Measurements from ENCODE around the gene EXT2. TPM values are rescaled to one million over a fixed set of nuclear protein-coding genes. Genes with fewer than 3 reads are reported as not detected.

EXT2 gene
- total and polyA plus RNA-seq, 2 experiments from 2014 or later, result 15.9 to 48.6 TPM

DNA sequence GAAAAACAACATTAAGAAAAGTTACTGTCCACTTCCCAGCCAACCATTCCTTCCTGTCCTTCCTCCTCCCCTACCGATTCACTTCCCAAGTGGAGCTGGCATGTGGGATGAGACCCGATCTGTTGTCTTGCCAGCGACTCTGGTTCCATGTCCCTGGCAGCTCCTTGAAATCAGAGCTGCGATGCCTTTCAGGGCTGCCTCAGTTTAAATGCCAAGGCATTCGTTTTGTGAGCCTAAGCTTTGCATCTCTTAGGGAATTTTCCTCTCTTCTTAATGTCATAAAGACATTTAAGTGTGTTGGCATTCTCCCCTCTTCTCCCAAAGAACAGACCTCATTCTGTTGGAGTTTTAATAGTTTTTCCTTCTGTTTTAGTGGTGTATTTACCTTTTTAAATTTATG lies 98.4 kb downstream of the EXT2 start:
- H3K27ac Mint-ChIP-seq, result no peak overlapping the region
- peaks cover 7% of the 10 kb centered on the region for H3K27me3 Mint-ChIP-seq (ENCODE audit: insufficient read depth, low read depth, poor library complexity)
- Histone ChIP-seq H3K27ac (ENCODE audit: low read depth) (no peak overlapping the region), H4K20me1 (replicated peaks; ENCODE audit: insufficient read depth) (no peaks in the 10 kb centered on the region), H3K4me2 (no peak overlapping the region), H3K4me1 (ENCODE audit: insufficient read depth) (peaks cover 30% of the 10 kb centered on the region), H3K27me3 (ENCODE audit: insufficient read depth) (no peaks in the 10 kb centered on the region), H3K36me3 (ENCODE audit: insufficient read depth) (peaks cover 4% of the 10 kb centered on the region; the same call in 1 of the 2 replicates), H3K4me3 (no peak overlapping the region), H3K9me2 (ENCODE audit: insufficient read depth) (no peaks in the 10 kb centered on the region; the same call in 1 of the 2 replicates), H3F3A (replicated peaks; ENCODE audit: low read depth) (no peaks in the 10 kb centered on the region), H2AFZ (no peak overlapping the region), H3K79me2 (replicated peaks; ENCODE audit: insufficient read depth) (no peaks in the 10 kb centered on the region)
- no peak overlapping the region for H3K4me3 Mint-ChIP-seq
- peaks cover 21% of the 10 kb centered on the region for H3K9me3 Mint-ChIP-seq
- ATAC-seq (no peak), DNase-seq (ENCODE audit: low spot score) (no peak)
- no peak for TF ChIP-seq NANOG (IDR thresholded peaks at IDR 0.05; ENCODE audit: borderline replicate concordance)
- TF ChIP-seq ZNF331 (CRISPR knock-in tag; IDR thresholded peaks at IDR 0.05; ENCODE audit: low read depth), result no peak
- TF ChIP-seq, protein P1, sequence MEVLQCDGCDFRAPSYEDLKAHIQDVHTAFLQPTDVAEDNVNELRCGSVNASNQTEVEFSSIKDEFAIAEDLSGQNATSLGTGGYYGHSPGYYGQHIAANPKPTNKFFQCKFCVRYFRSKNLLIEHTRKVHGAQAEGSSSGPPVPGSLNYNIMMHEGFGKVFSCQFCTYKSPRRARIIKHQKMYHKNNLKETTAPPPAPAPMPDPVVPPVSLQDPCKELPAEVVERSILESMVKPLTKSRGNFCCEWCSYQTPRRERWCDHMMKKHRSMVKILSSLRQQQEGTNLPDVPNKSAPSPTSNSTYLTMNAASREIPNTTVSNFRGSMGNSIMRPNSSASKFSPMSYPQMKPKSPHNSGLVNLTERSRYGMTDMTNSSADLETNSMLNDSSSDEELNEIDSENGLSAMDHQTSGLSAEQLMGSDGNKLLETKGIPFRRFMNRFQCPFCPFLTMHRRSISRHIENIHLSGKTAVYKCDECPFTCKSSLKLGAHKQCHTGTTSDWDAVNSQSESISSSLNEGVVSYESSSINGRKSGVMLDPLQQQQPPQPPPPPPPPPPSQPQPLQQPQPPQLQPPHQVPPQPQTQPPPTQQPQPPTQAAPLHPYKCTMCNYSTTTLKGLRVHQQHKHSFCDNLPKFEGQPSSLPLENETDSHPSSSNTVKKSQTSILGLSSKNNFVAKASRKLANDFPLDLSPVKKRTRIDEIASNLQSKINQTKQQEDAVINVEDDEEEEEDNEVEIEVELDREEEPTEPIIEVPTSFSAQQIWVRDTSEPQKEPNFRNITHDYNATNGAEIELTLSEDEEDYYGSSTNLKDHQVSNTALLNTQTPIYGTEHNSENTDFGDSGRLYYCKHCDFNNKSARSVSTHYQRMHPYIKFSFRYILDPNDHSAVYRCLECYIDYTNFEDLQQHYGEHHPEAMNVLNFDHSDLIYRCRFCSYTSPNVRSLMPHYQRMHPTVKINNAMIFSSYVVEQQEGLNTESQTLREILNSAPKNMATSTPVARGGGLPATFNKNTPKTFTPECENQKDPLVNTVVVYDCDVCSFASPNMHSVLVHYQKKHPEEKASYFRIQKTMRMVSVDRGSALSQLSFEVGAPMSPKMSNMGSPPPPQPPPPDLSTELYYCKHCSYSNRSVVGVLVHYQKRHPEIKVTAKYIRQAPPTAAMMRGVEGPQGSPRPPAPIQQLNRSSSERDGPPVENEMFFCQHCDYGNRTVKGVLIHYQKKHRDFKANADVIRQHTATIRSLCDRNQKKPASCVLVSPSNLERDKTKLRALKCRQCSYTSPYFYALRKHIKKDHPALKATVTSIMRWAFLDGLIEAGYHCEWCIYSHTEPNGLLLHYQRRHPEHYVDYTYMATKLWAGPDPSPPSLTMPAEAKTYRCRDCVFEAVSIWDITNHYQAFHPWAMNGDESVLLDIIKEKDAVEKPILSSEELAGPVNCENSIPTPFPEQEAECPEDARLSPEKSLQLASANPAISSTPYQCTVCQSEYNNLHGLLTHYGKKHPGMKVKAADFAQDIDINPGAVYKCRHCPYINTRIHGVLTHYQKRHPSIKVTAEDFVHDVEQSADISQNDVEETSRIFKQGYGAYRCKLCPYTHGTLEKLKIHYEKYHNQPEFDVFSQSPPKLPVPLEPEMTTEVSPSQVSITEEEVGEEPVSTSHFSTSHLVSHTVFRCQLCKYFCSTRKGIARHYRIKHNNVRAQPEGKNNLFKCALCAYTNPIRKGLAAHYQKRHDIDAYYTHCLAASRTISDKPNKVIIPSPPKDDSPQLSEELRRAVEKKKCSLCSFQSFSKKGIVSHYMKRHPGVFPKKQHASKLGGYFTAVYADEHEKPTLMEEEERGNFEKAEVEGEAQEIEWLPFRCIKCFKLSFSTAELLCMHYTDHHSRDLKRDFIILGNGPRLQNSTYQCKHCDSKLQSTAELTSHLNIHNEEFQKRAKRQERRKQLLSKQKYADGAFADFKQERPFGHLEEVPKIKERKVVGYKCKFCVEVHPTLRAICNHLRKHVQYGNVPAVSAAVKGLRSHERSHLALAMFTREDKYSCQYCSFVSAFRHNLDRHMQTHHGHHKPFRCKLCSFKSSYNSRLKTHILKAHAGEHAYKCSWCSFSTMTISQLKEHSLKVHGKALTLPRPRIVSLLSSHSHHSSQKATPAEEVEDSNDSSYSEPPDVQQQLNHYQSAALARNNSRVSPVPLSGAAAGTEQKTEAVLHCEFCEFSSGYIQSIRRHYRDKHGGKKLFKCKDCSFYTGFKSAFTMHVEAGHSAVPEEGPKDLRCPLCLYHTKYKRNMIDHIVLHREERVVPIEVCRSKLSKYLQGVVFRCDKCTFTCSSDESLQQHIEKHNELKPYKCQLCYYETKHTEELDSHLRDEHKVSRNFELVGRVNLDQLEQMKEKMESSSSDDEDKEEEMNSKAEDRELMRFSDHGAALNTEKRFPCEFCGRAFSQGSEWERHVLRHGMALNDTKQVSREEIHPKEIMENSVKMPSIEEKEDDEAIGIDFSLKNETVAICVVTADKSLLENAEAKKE (CRISPR knock-in tag; IDR thresholded peaks at IDR 0.05), result no peak
- no peak for TF ChIP-seq STAT1 (IDR thresholded peaks at IDR 0.05; ENCODE audit: unreplicated experiment)
- no peak for TF ChIP-seq EZH2phosphoT487 (IDR thresholded peaks at IDR 0.05; ENCODE audit: unreplicated experiment)
- peaks cover 43% of the 10 kb centered on the region for H3K36me3 Mint-ChIP-seq (ENCODE audit: low read depth)
- H3K4me1 Mint-ChIP-seq, result peaks cover 34% of the 10 kb centered on the region

GRCh38 chr11:44198146-44198724 lies 102.8 kb downstream of the EXT2 start:
- Mint-ChIP-seq H3K36me3 (ENCODE audit: low read depth) (peaks cover 26% of the 10 kb centered on the region), H3K27me3 (ENCODE audit: insufficient read depth, low read depth, poor library complexity) (peaks cover 2% of the 10 kb centered on the region), H3K4me3 (no peak overlapping the region), H3K9me3 (peaks cover 9% of the 10 kb centered on the region; the same call in 2 of the 3 replicates), H3K4me1 (peaks cover 38% of the 10 kb centered on the region), H3K27ac (peak overlapping the region; percentile 39; the same call in 1 of the 2 replicates)
- Histone ChIP-seq H3K4me1 (ENCODE audit: insufficient read depth) (peaks cover 38% of the 10 kb centered on the region), H3K4me2 (0 out of 2 replicates have a peak overlapping the region, but pooled peaks have one; percentile 58), H3K9me2 (ENCODE audit: insufficient read depth) (no peaks in the 10 kb centered on the region; the same call in 1 of the 2 replicates), H4K20me1 (replicated peaks; ENCODE audit: insufficient read depth) (no peaks in the 10 kb centered on the region), H3K79me2 (replicated peaks; ENCODE audit: insufficient read depth) (peaks cover 10% of the 10 kb centered on the region; the same call in 1 of the 2 replicates), H3K36me3 (ENCODE audit: insufficient read depth) (no peaks in the 10 kb centered on the region; the same call in 1 of the 2 replicates), H3K27me3 (ENCODE audit: insufficient read depth) (no peaks in the 10 kb centered on the region), H3K27ac (ENCODE audit: low read depth) (peak overlapping the region; percentile 82), H2AFZ (no peak overlapping the region), H3F3A (replicated peaks; ENCODE audit: low read depth) (no peaks in the 10 kb centered on the region), H3K4me3 (no peak overlapping the region)
- DNase-seq (ENCODE audit: low spot score) (no peak), ATAC-seq (no peak)
- TF ChIP-seq ZNF331 (CRISPR knock-in tag; IDR thresholded peaks at IDR 0.05; ENCODE audit: low read depth) (no peak), ETS1 (IDR thresholded peaks at IDR 0.05) (no peak), EZH2 (IDR thresholded peaks at IDR 0.05; ENCODE audit: low read depth, unreplicated experiment) (no peak), EZH2phosphoT487 (IDR thresholded peaks at IDR 0.05; ENCODE audit: unreplicated experiment) (no peak), REST (IDR thresholded peaks at IDR 0.05; ENCODE audit: unreplicated experiment) (no peak), CREB1 (CRISPR knock-in tag; IDR thresholded peaks at IDR 0.05; ENCODE audit: low read depth) (no peak), POLR2AphosphoS5 (IDR thresholded peaks at IDR 0.05; ENCODE audit: low read depth) (no peak)
